Measurements from ENCODE around the gene SMOC2. TPM values are rescaled to one million over a fixed set of nuclear protein-coding genes. Genes with fewer than 3 reads are reported as not detected.
"Not testable (repeated sequence)": the region's sequence is repeated elsewhere in the genome, so short reads cannot be mapped to it uniquely, and the experiment has no call there.

SMOC2 gene
- total RNA-seq, 1 experiment from 2014 or later = 2.1 TPM

DNA sequence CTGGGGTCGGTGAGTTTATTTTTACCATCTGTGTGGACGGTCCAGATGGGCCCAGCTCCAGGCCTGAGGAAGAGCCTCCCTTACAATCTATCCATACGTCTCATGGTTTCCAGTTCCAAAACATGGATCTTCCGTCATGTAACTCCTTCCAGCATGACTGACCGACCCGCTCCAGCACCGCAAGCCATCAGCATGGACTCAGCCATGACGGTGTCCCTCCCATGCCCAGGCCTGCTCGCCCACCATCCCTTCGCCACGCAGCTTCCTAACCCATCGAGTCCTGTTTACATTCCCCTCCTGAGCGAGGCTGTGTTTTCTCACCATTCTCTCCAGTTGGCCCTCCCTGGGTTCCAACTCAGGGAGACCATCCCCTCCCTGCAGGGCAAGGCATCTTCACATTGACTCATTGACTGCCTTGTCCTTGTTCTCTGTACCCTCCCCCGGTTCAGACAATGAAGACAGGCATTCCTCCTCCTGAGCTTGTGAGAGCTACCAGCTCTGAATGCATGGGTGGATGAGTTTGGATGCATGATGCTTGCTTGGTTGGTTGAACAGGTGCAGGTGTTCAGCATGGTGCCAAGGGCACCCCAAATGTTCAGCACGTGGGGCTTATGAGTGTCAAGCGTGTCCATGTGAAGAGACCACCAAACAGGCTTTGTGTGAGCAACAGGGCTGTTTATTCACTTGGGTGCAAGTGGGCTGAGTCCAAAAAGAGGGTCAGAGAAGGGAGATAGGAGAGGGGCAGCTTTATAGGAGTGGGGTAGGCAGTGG is 235.8 kb downstream of the SMOC2 start:
- Mint-ChIP-seq H3K9me3 (peaks cover 5 to 7% of the 10 kb centered on the region in 2 experiments; a peak in 2 of 5 replicates), H3K4me3 (no peak overlapping the region), H3K27me3 (ENCODE audit: low read depth) (no peaks in the 10 kb centered on the region; the same call in 1 of the 2 replicates), H3K36me3 (ENCODE audit: insufficient read depth in 1 of 3, low read depth in 3 of 3) (peaks cover 2 to 5% (median 3%) of the 10 kb centered on the region in 3 experiments; a peak in 4 of 7 replicates), H3K27ac (peak overlapping the region in 1 of 3 experiments; percentile 71; a peak in 3 of 7 replicates), H3K4me1 (peaks cover 25% of the 10 kb centered on the region in 2 experiments)
- no peak overlapping the region for H2BK12ac ChIP-seq (ENCODE audit: insufficient read length, low read depth, low read length)
- no peak overlapping the region for H2AFZ ChIP-seq (ENCODE audit: low read length)
- H3K27me3 ChIP-seq (ENCODE audit: insufficient read depth, low read length) = no peaks in the 10 kb centered on the region
- no peak overlapping the region for H2AK5ac ChIP-seq (ENCODE audit: insufficient read length, low read length)
- H4K8ac ChIP-seq (replicated peaks; ENCODE audit: insufficient read length, low read depth, low read length) = no peak overlapping the region
- no peak overlapping the region for H2BK5ac ChIP-seq (ENCODE audit: insufficient read length, low read length)
- H3K9me3 ChIP-seq (ENCODE audit: control insufficient read depth, low read depth, low read length) = no peaks in the 10 kb centered on the region
- H3K79me2 ChIP-seq (ENCODE audit: insufficient read depth, low read length) = no peaks in the 10 kb centered on the region
- no peak overlapping the region for H3K18ac ChIP-seq (ENCODE audit: insufficient read length, low read depth, low read length)
- no peak overlapping the region for H3K23ac ChIP-seq (ENCODE audit: insufficient read length, low read depth, low read length)
- H2BK15ac ChIP-seq (ENCODE audit: low read depth, low read length) = no peak overlapping the region
- WGBS (ENCODE audit: extremely low coverage, insufficient read length, low lambda C conversion rate) = no CpG with 5 or more reads among the region's 16 CpGs
- TF ChIP-seq, protein P1, sequence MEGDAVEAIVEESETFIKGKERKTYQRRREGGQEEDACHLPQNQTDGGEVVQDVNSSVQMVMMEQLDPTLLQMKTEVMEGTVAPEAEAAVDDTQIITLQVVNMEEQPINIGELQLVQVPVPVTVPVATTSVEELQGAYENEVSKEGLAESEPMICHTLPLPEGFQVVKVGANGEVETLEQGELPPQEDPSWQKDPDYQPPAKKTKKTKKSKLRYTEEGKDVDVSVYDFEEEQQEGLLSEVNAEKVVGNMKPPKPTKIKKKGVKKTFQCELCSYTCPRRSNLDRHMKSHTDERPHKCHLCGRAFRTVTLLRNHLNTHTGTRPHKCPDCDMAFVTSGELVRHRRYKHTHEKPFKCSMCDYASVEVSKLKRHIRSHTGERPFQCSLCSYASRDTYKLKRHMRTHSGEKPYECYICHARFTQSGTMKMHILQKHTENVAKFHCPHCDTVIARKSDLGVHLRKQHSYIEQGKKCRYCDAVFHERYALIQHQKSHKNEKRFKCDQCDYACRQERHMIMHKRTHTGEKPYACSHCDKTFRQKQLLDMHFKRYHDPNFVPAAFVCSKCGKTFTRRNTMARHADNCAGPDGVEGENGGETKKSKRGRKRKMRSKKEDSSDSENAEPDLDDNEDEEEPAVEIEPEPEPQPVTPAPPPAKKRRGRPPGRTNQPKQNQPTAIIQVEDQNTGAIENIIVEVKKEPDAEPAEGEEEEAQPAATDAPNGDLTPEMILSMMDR (conservative IDR thresholded peaks at IDR 0.05) = no peak
- no peak overlapping the region for H3T11ph ChIP-seq (ENCODE audit: low read length)
- H2BK120ac ChIP-seq (ENCODE audit: low read depth, low read length, poor library complexity, severe bottlenecking) = no peak overlapping the region
- no peak overlapping the region for H4K5ac ChIP-seq (ENCODE audit: insufficient read length, low read depth, low read length)
- H4K91ac ChIP-seq (ENCODE audit: insufficient read length, low read depth, low read length) = no peak overlapping the region
- no peaks in the 10 kb centered on the region for H4K20me1 ChIP-seq (ENCODE audit: control insufficient read depth, insufficient read depth, insufficient read length)
- no peak overlapping the region for H3K14ac ChIP-seq (ENCODE audit: insufficient read depth, low read length)
- no peak overlapping the region for H3K4me2 ChIP-seq (ENCODE audit: insufficient read depth, insufficient read length, low read length)
- no peak overlapping the region for H3K4ac ChIP-seq (ENCODE audit: low read depth, low read length)
- no peaks in the 10 kb centered on the region for H3K79me1 ChIP-seq (ENCODE audit: insufficient read depth, low read depth, low read length, poor library complexity, severe bottlenecking)
- peaks cover 3% of the 10 kb centered on the region; the same call in 1 of the 2 replicates for H3K4me1 ChIP-seq (ENCODE audit: insufficient read depth, low read length)
- DNase-seq = peak; percentile 21
- H3K27ac ChIP-seq (ENCODE audit: insufficient read length, low read depth, low read length) = no peak overlapping the region
- no peak overlapping the region for H3K56ac ChIP-seq (ENCODE audit: insufficient read length, low read depth, low read length)
- no peak overlapping the region for H2BK20ac ChIP-seq (ENCODE audit: low read depth, low read length, poor library complexity, severe bottlenecking)
- H3K9ac ChIP-seq (ENCODE audit: extremely low read depth, insufficient read length, low read length) = no peak overlapping the region
- H3K23me2 ChIP-seq (ENCODE audit: insufficient read length, low read depth, low read length, poor library complexity, severe bottlenecking) = no peaks in the 10 kb centered on the region

DNA sequence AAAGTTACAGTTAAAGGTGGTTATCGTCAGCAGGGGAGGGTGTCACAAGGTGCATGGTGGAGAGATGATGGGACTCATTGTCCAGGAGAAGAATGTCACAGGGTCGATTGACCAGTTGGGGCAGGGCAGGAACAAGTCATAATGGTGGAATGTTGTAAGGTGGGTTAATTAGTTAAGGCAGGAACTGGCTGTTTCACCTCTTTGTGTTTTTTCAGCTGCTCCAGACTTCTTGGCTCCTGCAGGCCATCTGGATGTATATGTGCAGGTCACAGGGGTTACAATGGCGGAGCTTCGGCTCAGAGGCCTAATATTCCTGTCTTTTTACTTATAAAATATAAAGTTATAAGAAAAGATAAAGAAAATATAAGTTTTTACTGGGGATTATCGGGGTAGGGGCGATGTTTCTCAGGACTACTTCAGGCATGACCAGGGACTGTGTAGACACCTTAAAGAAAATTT is 236.4 kb downstream of the SMOC2 start:
- H3K79me1 ChIP-seq (ENCODE audit: insufficient read depth, low read depth, low read length, poor library complexity, severe bottlenecking); H2BK20ac ChIP-seq (ENCODE audit: low read depth, low read length, poor library complexity, severe bottlenecking); H4K20me1 ChIP-seq (ENCODE audit: control insufficient read depth, insufficient read depth, insufficient read length); H3K36me3 Mint-ChIP-seq (ENCODE audit: insufficient read depth in 1 of 3, low read depth in 3 of 3); H3K14ac ChIP-seq (ENCODE audit: insufficient read depth, low read length); H3K4me1 ChIP-seq (ENCODE audit: insufficient read depth, low read length); H2AFZ ChIP-seq (ENCODE audit: low read length); H2AK5ac ChIP-seq (ENCODE audit: insufficient read length, low read length); H2BK15ac ChIP-seq (ENCODE audit: low read depth, low read length); H3K27me3 ChIP-seq (ENCODE audit: insufficient read depth, low read length); H3K4me2 ChIP-seq (ENCODE audit: insufficient read depth, insufficient read length, low read length); H3K9me3 ChIP-seq (ENCODE audit: control insufficient read depth, low read depth, low read length); H3K79me2 ChIP-seq (ENCODE audit: insufficient read depth, low read length); H3K27me3 Mint-ChIP-seq (ENCODE audit: low read depth); H4K8ac ChIP-seq (replicated peaks; ENCODE audit: insufficient read length, low read depth, low read length); H3T11ph ChIP-seq (ENCODE audit: low read length); H3K18ac ChIP-seq (ENCODE audit: insufficient read length, low read depth, low read length); H3K4ac ChIP-seq (ENCODE audit: low read depth, low read length); H4K91ac ChIP-seq (ENCODE audit: insufficient read length, low read depth, low read length); H3K4me3 Mint-ChIP-seq; H4K5ac ChIP-seq (ENCODE audit: insufficient read length, low read depth, low read length); H3K9ac ChIP-seq (ENCODE audit: extremely low read depth, insufficient read length, low read length); H3K9me3 Mint-ChIP-seq; H2BK12ac ChIP-seq (ENCODE audit: insufficient read length, low read depth, low read length); H3K56ac ChIP-seq (ENCODE audit: insufficient read length, low read depth, low read length); H3K27ac ChIP-seq (ENCODE audit: insufficient read length, low read depth, low read length); H2BK5ac ChIP-seq (ENCODE audit: insufficient read length, low read length); H3K23me2 ChIP-seq (ENCODE audit: insufficient read length, low read depth, low read length, poor library complexity, severe bottlenecking); H2BK120ac ChIP-seq (ENCODE audit: low read depth, low read length, poor library complexity, severe bottlenecking); H3K23ac ChIP-seq (ENCODE audit: insufficient read length, low read depth, low read length): not testable (repeated sequence)
- Mint-ChIP-seq H3K27ac (peak overlapping the region in 1 of 3 experiments; percentile 71; a peak in 2 of 7 replicates), H3K4me1 (peaks cover 31% of the 10 kb centered on the region in 2 experiments)
- DNase-seq = peak; percentile 12
- WGBS (ENCODE audit: extremely low coverage, insufficient read length, low lambda C conversion rate) = no CpG with 5 or more reads among the region's 6 CpGs
